OCI-LY1 (cell line): ENCODE results near the gene MTX3.

Source experiments
- H2AFZ ChIP-seq: fragments of 200-600 bp; sonication (generic), shearing (Covaris generic); 2 replicates; pipeline ENCODE4 v1.6.0; 2014; ENCODE audit warnings: antibody characterized with exemption, mild to moderate bottlenecking, low read length
- H3F3A ChIP-seq: fragments of 200-600 bp; sonication (generic), shearing (Covaris generic); 2 replicates; pipeline ENCODE4 v1.6.0; 2014; ENCODE audit warnings: mild to moderate bottlenecking, antibody characterized with exemption, low read length, moderate library complexity; ENCODE audit not compliant: insufficient read depth
- H3K27ac ChIP-seq: fragments of 200-600 bp; sonication (generic); 2 replicates; pipeline ENCODE4 v1.5.1; 2014; ENCODE audit warnings: low read length, mixed run types, mild to moderate bottlenecking, low read depth; ENCODE audit not compliant: poor library complexity, severe bottlenecking
- H3K27me3 ChIP-seq: fragments of 200-600 bp; sonication (generic); 2 replicates; pipeline ENCODE4 v1.6.0; 2014; ENCODE audit warnings: antibody characterized with exemption, mild to moderate bottlenecking, low read length, moderate library complexity; ENCODE audit not compliant: insufficient read depth
- H3K36me3 ChIP-seq: fragments of 200-600 bp; sonication (generic); 2 replicates; pipeline ENCODE4 v1.6.1; 2014; ENCODE audit warnings: mild to moderate bottlenecking, antibody characterized with exemption, low read length, moderate library complexity, mixed read lengths; ENCODE audit not compliant: insufficient read depth
- H3K4me1 ChIP-seq: fragments of 200-600 bp; sonication (generic); 2 replicates; pipeline ENCODE4 v1.5.1; 2014; ENCODE audit warnings: mild to moderate bottlenecking, low read length, moderate library complexity; ENCODE audit not compliant: insufficient read depth, severe bottlenecking
- H3K4me2 ChIP-seq: fragments of 200-600 bp; sonication (generic), shearing (Covaris generic); 2 replicates; pipeline ENCODE4 v1.6.1; 2014; ENCODE audit warnings: low read length
- H3K4me3 ChIP-seq: fragments of 200-600 bp; sonication (generic); 2 replicates; pipeline ENCODE4 v1.5.1; 2014; ENCODE audit warnings: low read length, low read depth, mild to moderate bottlenecking, mixed read lengths; ENCODE audit not compliant: poor library complexity, severe bottlenecking
- H3K79me2 ChIP-seq: fragments of 200-600 bp; shearing (Covaris generic); 2 replicates; pipeline ENCODE4 v1.6.1; 2016; ENCODE audit warnings: mixed run types, low read length, mixed read lengths; ENCODE audit not compliant: insufficient read depth
- H3K9ac ChIP-seq: fragments of 200-600 bp; sonication (generic), shearing (Covaris generic); 2 replicates; pipeline ENCODE4 v1.6.1; 2014; ENCODE audit warnings: mild to moderate bottlenecking, low read length, mixed read lengths
- H3K9me2 ChIP-seq: fragments of 200-600 bp; sonication (generic), shearing (Covaris generic); 2 replicates; pipeline ENCODE4 v1.6.1; 2014; ENCODE audit warnings: low read depth, mild to moderate bottlenecking, low read length, mixed read lengths
- H3K9me3 ChIP-seq: fragments of 200-600 bp; shearing (Covaris generic); 2 replicates; pipeline ENCODE4 v1.6.1; 2014; ENCODE audit warnings: low read length, mixed read lengths
- H4K20me1 ChIP-seq: fragments of 200-600 bp; sonication (generic), shearing (Covaris generic); 2 replicates; pipeline ENCODE4 v1.6.0; 2016; ENCODE audit warnings: mild to moderate bottlenecking, low read length; ENCODE audit not compliant: insufficient read depth
- EZH2 ChIP-seq: fragments of 200-600 bp; sonication (generic), shearing (Covaris generic); IDR thresholded peaks from 2 replicates; pipeline ENCODE4 v1.8.0; 2017; ENCODE audit warnings: borderline replicate concordance, mixed run types, mild to moderate bottlenecking, antibody characterized with exemption, low read length, moderate library complexity, mixed read lengths
- TF ChIP-seq, protein P1 (sequence below): fragments of 200-600 bp; sonication (generic), shearing (Covaris generic); IDR thresholded peaks from 2 replicates; pipeline ENCODE4 v1.5.1; 2017; ENCODE audit warnings: mild to moderate bottlenecking, antibody characterized with exemption, low read length, moderate library complexity, mixed read lengths

Gene MTX3

DNA sequence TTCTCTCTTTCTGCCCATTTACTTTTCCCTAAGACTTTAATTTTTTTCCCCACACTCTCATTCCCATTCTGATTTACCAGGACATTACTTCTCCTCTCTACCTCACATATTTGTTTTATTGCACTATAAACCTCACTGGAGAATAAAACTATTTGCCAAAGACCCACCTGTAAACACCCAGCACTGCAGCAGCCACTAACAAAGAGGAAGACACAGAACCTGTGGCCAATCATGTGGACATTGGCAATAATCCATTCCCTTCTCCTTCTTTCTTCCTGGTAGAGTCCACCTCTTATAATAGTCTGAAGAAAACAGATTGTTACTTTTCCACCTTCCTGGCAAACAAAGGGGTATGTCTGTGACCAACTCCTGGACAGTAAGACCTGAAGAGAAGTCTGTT lies 35.8 kb upstream of the MTX3 start:
- TF ChIP-seq, protein P1, sequence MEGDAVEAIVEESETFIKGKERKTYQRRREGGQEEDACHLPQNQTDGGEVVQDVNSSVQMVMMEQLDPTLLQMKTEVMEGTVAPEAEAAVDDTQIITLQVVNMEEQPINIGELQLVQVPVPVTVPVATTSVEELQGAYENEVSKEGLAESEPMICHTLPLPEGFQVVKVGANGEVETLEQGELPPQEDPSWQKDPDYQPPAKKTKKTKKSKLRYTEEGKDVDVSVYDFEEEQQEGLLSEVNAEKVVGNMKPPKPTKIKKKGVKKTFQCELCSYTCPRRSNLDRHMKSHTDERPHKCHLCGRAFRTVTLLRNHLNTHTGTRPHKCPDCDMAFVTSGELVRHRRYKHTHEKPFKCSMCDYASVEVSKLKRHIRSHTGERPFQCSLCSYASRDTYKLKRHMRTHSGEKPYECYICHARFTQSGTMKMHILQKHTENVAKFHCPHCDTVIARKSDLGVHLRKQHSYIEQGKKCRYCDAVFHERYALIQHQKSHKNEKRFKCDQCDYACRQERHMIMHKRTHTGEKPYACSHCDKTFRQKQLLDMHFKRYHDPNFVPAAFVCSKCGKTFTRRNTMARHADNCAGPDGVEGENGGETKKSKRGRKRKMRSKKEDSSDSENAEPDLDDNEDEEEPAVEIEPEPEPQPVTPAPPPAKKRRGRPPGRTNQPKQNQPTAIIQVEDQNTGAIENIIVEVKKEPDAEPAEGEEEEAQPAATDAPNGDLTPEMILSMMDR, result no peak
- no peak for TF ChIP-seq EZH2
- Histone ChIP-seq H4K20me1 (no peaks in the 10 kb centered on the region), H2AFZ (no peak overlapping the region), H3K9ac (no peak overlapping the region), H3K36me3 (no peaks in the 10 kb centered on the region), H3K4me2 (no peak overlapping the region), H3K9me3 (no peaks in the 10 kb centered on the region), H3K79me2 (no peaks in the 10 kb centered on the region), H3F3A (no peaks in the 10 kb centered on the region), H3K27me3 (no peaks in the 10 kb centered on the region; the same call in 1 of the 2 replicates), H3K9me2 (no peaks in the 10 kb centered on the region), H3K27ac (no peak overlapping the region), H3K4me1 (no peaks in the 10 kb centered on the region), H3K4me3 (no peak overlapping the region)

DNA sequence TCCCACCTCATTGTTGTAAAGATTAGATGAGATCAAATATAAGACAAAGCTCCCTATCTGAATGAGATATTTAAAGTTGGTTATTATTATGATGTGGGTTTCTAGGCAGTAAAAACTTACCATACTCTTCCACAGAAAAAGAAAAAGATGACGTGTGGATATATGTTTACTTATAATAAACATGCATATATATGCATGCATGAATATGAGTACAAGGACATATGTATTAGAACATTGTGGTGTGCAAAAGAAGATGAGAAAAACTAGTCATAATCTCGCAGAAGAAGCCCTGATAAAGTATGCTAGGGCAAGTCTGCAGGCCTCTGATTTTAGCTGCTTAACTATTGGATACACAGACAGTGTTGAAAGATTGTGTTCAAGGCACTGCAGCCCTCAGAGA lies 34.0 kb upstream of the MTX3 start:
- no peak overlapping the region for H3K4me2 ChIP-seq
- no peaks in the 10 kb centered on the region for H3K79me2 ChIP-seq
- no peak overlapping the region for H3K4me3 ChIP-seq
- no peaks in the 10 kb centered on the region for H3K9me3 ChIP-seq
- no peaks in the 10 kb centered on the region for H3K36me3 ChIP-seq
- H3K4me1 ChIP-seq, result no peaks in the 10 kb centered on the region
- H4K20me1 ChIP-seq, result no peaks in the 10 kb centered on the region
- H3F3A ChIP-seq, result no peaks in the 10 kb centered on the region
- H3K9me2 ChIP-seq, result no peaks in the 10 kb centered on the region
- no peak overlapping the region for H3K27ac ChIP-seq
- H2AFZ ChIP-seq, result no peak overlapping the region
- H3K9ac ChIP-seq, result no peak overlapping the region
- TF ChIP-seq, protein P1, result no peak
- TF ChIP-seq EZH2, result no peak
- H3K27me3 ChIP-seq, result no peaks in the 10 kb centered on the region; the same call in 1 of the 2 replicates

DNA sequence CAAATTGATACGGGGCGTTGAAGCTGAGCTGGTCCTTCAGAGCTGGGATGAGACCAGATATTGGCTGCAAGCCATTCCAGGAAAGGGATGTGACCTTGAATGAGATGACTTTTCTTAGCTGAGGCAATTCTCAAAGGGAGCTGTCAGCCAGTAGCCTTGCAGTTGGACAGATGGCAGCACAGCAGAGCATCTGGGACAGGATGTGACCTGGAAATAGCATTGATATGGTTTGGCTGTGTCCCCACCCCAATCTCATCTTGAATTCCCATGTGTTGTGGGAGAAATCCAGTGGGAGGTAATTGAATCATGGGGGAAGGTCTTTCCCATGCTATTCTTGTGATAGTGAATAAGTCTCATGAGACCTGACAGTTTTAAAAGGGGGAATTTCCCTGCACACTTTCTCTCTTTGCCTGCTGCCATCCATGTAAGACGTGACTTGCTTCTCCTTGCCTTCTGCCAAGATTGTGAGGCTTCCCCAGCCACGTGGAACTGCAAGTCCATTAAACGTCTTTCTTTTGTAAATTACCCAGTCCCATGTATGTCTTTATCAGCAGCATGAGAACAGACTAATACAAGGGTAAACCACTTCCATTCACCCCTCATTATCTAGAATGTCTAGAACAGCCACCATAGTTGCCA lies 19.8 kb upstream of the MTX3 start:
- no peak for TF ChIP-seq EZH2
- TF ChIP-seq, protein P1, result no peak
- no peaks in the 10 kb centered on the region for H3F3A ChIP-seq
- H3K4me3 ChIP-seq, result no peak overlapping the region
- no peak overlapping the region for H3K27ac ChIP-seq
- no peaks in the 10 kb centered on the region for H3K4me1 ChIP-seq
- no peak overlapping the region for H2AFZ ChIP-seq
- H3K4me2 ChIP-seq, result no peak overlapping the region
- no peaks in the 10 kb centered on the region for H3K9me3 ChIP-seq
- H3K27me3 ChIP-seq, result no peaks in the 10 kb centered on the region
- H3K9me2 ChIP-seq, result no peaks in the 10 kb centered on the region
- H3K36me3 ChIP-seq, result no peaks in the 10 kb centered on the region
- H3K79me2 ChIP-seq, result no peaks in the 10 kb centered on the region
- H3K9ac ChIP-seq, result no peak overlapping the region
- no peaks in the 10 kb centered on the region for H4K20me1 ChIP-seq
